ENCODE data around the gene GOLM1.

The GOLM1 gene

DNA sequence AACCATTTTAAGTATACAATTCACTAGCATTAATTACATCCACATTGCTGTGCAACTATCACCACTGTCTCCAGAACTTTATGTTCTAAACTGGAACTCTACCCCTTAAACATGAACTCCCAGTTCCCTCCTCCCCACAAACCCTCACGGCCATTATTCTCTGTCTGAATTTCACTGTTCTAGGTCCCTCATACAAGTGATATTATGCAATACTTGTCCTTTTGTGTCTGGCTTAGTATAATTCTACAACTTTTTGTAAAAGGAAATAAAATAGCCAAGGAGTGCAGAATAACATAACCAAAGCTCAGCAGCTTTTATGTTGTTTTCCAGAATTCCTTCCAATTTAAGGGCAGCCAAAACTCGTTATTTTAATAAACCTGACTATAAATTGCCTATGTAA, 105.2 kb downstream of the GOLM1 start:
- no peak overlapping the region for H3K9ac ChIP-seq (ENCODE audit: low read length in 5 of 5)
- H3K9me3 ChIP-seq (ENCODE audit: control insufficient read depth in 5 of 5, low read length in 5 of 5), result no peaks in the 10 kb centered on the region
- no peak overlapping the region for H3K27ac ChIP-seq (ENCODE audit: low read depth, low read length)
- H3K4me1 ChIP-seq (ENCODE audit: control insufficient read depth in 5 of 5, insufficient read depth in 5 of 5, low read length in 5 of 5), result no peaks in the 10 kb centered on the region
- no peak overlapping the region for H3K4me3 ChIP-seq (ENCODE audit: low read depth in 1 of 5, low read length in 5 of 5)
- no peaks in the 10 kb centered on the region for H3K27me3 ChIP-seq (ENCODE audit: control insufficient read depth in 5 of 5, insufficient read depth in 4 of 5, low read length in 5 of 5)
- peaks cover 14 to 31% (median 22%) of the 10 kb centered on the region in 5 donors for H3K36me3 ChIP-seq (ENCODE audit: control insufficient read depth in 5 of 5, insufficient read depth in 5 of 5, low read length in 5 of 5)

DNA sequence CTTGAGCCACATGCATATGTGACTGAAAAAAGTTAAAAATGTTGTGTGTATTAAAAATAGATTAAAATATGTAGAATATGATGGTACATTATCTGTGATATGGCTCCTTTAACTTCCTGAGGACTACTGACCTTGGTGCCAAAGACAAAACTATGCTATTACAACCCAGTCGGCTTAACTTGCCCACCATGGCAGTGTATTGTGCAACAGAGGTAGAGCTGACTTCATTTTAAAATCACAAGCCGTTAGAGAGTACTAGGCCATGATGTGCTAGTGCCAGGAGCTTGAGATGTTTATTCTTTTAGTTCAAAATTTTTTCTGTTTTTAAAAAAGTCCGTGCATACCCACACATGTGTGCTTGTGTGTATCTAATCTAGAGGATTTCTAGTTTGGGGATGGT, 112.1 kb downstream of the GOLM1 start:
- Histone ChIP-seq H3K4me1 (ENCODE audit: control insufficient read depth in 5 of 5, insufficient read depth in 5 of 5, low read length in 5 of 5) (peaks cover 0 to 7% (median 0%) of the 10 kb centered on the region in 5 donors), H3K27ac (ENCODE audit: low read depth, low read length) (no peak overlapping the region), H3K27me3 (ENCODE audit: control insufficient read depth in 5 of 5, insufficient read depth in 4 of 5, low read length in 5 of 5) (no peaks in the 10 kb centered on the region), H3K9me3 (ENCODE audit: control insufficient read depth in 5 of 5, low read length in 5 of 5) (no peaks in the 10 kb centered on the region), H3K4me3 (ENCODE audit: low read depth in 1 of 5, low read length in 5 of 5) (no peak overlapping the region), H3K9ac (ENCODE audit: low read length in 5 of 5) (no peak overlapping the region), H3K36me3 (ENCODE audit: control insufficient read depth in 5 of 5, insufficient read depth in 5 of 5, low read length in 5 of 5) (peaks cover 0 to 16% (median 12%) of the 10 kb centered on the region in 5 donors)

DNA sequence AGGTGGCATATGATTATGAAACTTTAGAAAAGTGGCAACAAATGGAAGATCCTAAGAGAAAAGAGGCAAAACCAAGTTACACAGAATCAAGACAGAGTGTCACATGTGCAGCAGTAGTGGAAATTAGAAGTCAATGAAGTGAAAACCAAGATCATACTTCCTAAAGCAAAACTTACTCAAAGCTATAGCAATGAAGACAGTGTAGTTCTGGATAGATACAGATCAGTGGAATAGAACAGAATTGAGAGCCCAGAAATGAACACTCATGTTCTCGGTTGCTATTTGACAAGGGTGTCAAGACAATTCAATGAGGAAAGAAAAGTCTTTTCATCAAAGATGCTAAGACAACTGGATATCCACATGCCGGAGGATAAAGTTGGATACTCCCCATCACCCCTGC, 114.9 kb downstream of the GOLM1 start:
- Histone ChIP-seq H3K4me3 (ENCODE audit: low read depth in 1 of 5, low read length in 5 of 5) (no peak overlapping the region), H3K27ac (ENCODE audit: low read depth, low read length) (no peak overlapping the region), H3K36me3 (ENCODE audit: control insufficient read depth in 5 of 5, insufficient read depth in 5 of 5, low read length in 5 of 5) (peaks cover 17 to 32% (median 24%) of the 10 kb centered on the region in 5 donors), H3K27me3 (ENCODE audit: control insufficient read depth in 5 of 5, insufficient read depth in 4 of 5, low read length in 5 of 5) (no peaks in the 10 kb centered on the region), H3K9me3 (ENCODE audit: control insufficient read depth in 5 of 5, low read length in 5 of 5) (no peaks in the 10 kb centered on the region), H3K9ac (ENCODE audit: low read length in 5 of 5) (no peak overlapping the region), H3K4me1 (ENCODE audit: control insufficient read depth in 5 of 5, insufficient read depth in 5 of 5, low read length in 5 of 5) (peaks cover 0 to 7% (median 0%) of the 10 kb centered on the region in 5 donors)

DNA sequence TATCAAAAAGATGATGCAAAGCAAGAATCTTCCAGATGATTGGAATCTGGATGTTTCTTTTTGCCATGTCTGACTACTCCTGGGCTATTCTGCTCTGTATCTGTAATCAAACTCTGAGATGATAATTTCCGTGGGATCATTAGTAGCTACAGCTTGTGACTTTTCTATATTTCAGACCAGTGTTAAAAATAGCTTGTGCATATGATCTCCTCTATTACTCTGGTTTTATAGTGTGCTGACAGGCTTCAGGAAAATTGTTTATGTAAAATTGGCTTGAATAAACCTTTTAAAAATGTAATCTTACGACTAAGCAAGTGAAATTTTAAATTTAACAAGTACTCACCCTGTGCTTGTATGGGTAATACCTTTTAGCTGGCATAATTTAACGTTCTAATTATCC, 118.0 kb downstream of the GOLM1 start:
- Histone ChIP-seq H3K36me3 (ENCODE audit: control insufficient read depth in 5 of 5, insufficient read depth in 5 of 5, low read length in 5 of 5) (peaks cover 38 to 54% (median 42%) of the 10 kb centered on the region in 5 donors), H3K9me3 (ENCODE audit: control insufficient read depth in 5 of 5, low read length in 5 of 5) (no peaks in the 10 kb centered on the region), H3K9ac (ENCODE audit: low read length in 5 of 5) (no peak overlapping the region), H3K4me3 (ENCODE audit: low read depth in 1 of 5, low read length in 5 of 5) (no peak overlapping the region), H3K27me3 (ENCODE audit: control insufficient read depth in 5 of 5, insufficient read depth in 4 of 5, low read length in 5 of 5) (no peaks in the 10 kb centered on the region), H3K27ac (ENCODE audit: low read depth, low read length) (no peak overlapping the region), H3K4me1 (ENCODE audit: control insufficient read depth in 5 of 5, insufficient read depth in 5 of 5, low read length in 5 of 5) (no peaks in the 10 kb centered on the region)

DNA sequence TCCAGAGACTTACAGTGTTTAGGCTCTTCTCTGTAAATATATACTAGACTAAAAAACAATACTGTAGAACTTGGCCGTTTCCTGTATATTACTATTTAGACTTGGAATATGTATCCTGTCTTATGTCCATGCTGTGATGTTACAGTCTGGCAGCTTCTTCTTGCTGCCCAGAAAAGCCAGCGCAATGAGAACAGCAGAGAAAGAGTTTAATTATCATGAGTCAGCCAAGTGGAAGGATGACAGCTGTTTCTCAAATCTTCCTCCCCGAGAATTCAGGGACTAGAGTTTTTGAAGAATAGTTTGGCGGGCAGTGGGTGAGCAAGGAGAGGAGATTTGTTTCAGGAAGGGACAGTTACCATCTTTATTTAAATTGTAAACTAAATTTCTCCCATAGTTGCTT, 120.9 kb downstream of the GOLM1 start:
- Histone ChIP-seq H3K4me3 (ENCODE audit: low read depth in 1 of 5, low read length in 5 of 5) (no peak overlapping the region), H3K4me1 (ENCODE audit: control insufficient read depth in 5 of 5, insufficient read depth in 5 of 5, low read length in 5 of 5) (no peaks in the 10 kb centered on the region), H3K36me3 (ENCODE audit: control insufficient read depth in 5 of 5, insufficient read depth in 5 of 5, low read length in 5 of 5) (peaks cover 42 to 59% (median 49%) of the 10 kb centered on the region in 5 donors)

More for the DNA sequence above, 120.9 kb downstream of the GOLM1 start:
- no peak overlapping the region for H3K27ac ChIP-seq (ENCODE audit: low read depth, low read length)
- H3K9ac ChIP-seq (ENCODE audit: low read length in 5 of 5), result no peak overlapping the region
- no peaks in the 10 kb centered on the region for H3K9me3 ChIP-seq (ENCODE audit: control insufficient read depth in 5 of 5, low read length in 5 of 5)
- H3K27me3 ChIP-seq (ENCODE audit: control insufficient read depth in 5 of 5, insufficient read depth in 4 of 5, low read length in 5 of 5), result no peaks in the 10 kb centered on the region

Data from subcutaneous abdominal adipose tissue (tissue), 5 donors.